K562 (cell line): Measurements from ENCODE around the gene MTERF4. TPM values are rescaled to one million over a fixed set of nuclear protein-coding genes. Genes with fewer than 3 reads are reported as not detected.

Experiments
- ATAC-seq: fragments of 200-7000 bp; cut with Tn5 transposase; 3 replicates; pipeline ENCODE4 v1.9.1; 2020; ENCODE audit warnings: moderate library complexity
- Bru-seq: library from RNA; stranded (reverse); fragments of 400-500 nt; gene quantifications from one replicate; lab custom pipeline; 2021; lab: Mats Ljungman, UMichigan
- BruChase-seq, 2 experiments: library from RNA; stranded (reverse); fragments of 400-500 nt; gene quantifications; one replicate each; lab custom pipeline; 2021; lab: Mats Ljungman, UMichigan
- BruUV-seq: library from RNA; stranded (reverse); fragments of 400-500 nt; replicated peaks from 2 replicates; lab custom pipeline; 2021; lab: Mats Ljungman, UMichigan
- CTCF ChIA-PET: fragments of 300-600 bp; formaldehyde crosslinking; extraction: SDS; loops from one replicate; lab custom pipeline; 2021; ENCODE audit warnings: low intra/inter-chr PET ratio; lab: Yijun Ruan, JAX
- POLR2A ChIA-PET: fragments of 300-600, 350-650 bp; sonication (Branson Sonifier 250); formaldehyde crosslinking; extraction: SDS; loops from one replicate; lab custom pipeline; 2021; ENCODE audit warnings: antibody characterized with exemption, inconsistent platforms; lab: Yijun Ruan, JAX
- DNase-seq, 4 experiments: peaks; one replicate each; pipeline versions ENCODE4 v3.0.0 to v3.0.0-alpha.2; 2011 to 2018; ENCODE audit warnings: low spot score in 3 of 4, mixed read lengths in 3 of 4; ENCODE audit errors: extremely low read depth in 1 of 4
- FAIRE-seq: peaks from 2 replicates; lab custom pipeline; 2011; peaks lifted over from hg19 to GRCh38; lab: Jason Lieb, UNC
- H2AFZ ChIP-seq: 2 replicates; pipeline ENCODE4 v1.6.0; 2011; ENCODE audit warnings: low read depth, low read length, control low read depth, inconsistent platforms
- H3K27ac ChIP-seq: fragments of 200-600 bp; 3 replicates; pipeline ENCODE4 v1.8.0; 2011; ENCODE audit warnings: low read depth, mild to moderate bottlenecking, control low read depth, inconsistent platforms, low read length, moderate library complexity, mixed read lengths; ENCODE audit errors: extremely low read depth
- H3K27me3 ChIP-seq, 2 experiments: fragments of 300-600 bp in 1 of 2; 2 replicates in 1 of 2; 3 replicates in 1 of 2; pipeline versions ENCODE4 v1.6.0 to v1.8.0; 2011; ENCODE audit warnings: inconsistent platforms in 2 of 2, low read length in 2 of 2, mild to moderate bottlenecking in 1 of 2, mixed read lengths in 1 of 2, moderate library complexity in 1 of 2; ENCODE audit not compliant: control insufficient read depth in 2 of 2, insufficient read depth in 2 of 2
- H3K36me3 ChIP-seq: fragments of 300-600 bp; 3 replicates; pipeline ENCODE4 v1.8.0; 2011; ENCODE audit warnings: mild to moderate bottlenecking, low read length, inconsistent platforms; ENCODE audit not compliant: control insufficient read depth, insufficient read depth
- H3K4me1 ChIP-seq, 2 experiments: fragments of 200-600 bp in 1 of 2; replicated peaks in 1 of 2; 2 replicates in 1 of 2; 3 replicates in 1 of 2; pipeline versions ENCODE4 v1.5.1 to v1.8.0; 2011; ENCODE audit warnings: inconsistent platforms in 2 of 2, low read length in 2 of 2, mild to moderate bottlenecking in 1 of 2, mixed read lengths in 1 of 2, moderate library complexity in 1 of 2; ENCODE audit not compliant: control insufficient read depth in 2 of 2, insufficient read depth in 2 of 2
- H3K4me2 ChIP-seq: 2 replicates; pipeline ENCODE4 v1.6.1; 2011; ENCODE audit warnings: low read length, control low read depth, inconsistent platforms, mixed read lengths; ENCODE audit not compliant: insufficient read depth
- H3K4me3 ChIP-seq: fragments of 200-600 bp; sonication (generic), shearing (Covaris generic); 2 replicates; pipeline ENCODE4 v1.5.1; 2016; ENCODE audit warnings: control low read depth, inconsistent platforms
- H3K79me2 ChIP-seq: fragments of 200-600 bp; 3 replicates; pipeline ENCODE4 v1.8.0; 2011; ENCODE audit warnings: low read length, inconsistent platforms; ENCODE audit not compliant: control insufficient read depth, insufficient read depth
- H3K9ac ChIP-seq, 2 experiments: 2 replicates each; pipeline versions ENCODE4 v1.6.0 to v1.6.1; 2011; ENCODE audit warnings: low read depth in 2 of 2, low read length in 2 of 2, control low read depth in 1 of 2, inconsistent platforms in 1 of 2, mild to moderate bottlenecking in 1 of 2, mixed read lengths in 1 of 2; ENCODE audit not compliant: insufficient read depth in 1 of 2
- H3K9me1 ChIP-seq: one replicate; pipeline ENCODE4 v1.6.0; 2011; ENCODE audit warnings: inconsistent platforms, mild to moderate bottlenecking, low read length, moderate library complexity; ENCODE audit not compliant: control insufficient read depth, insufficient read depth
- H3K9me3 ChIP-seq: replicated peaks from 2 replicates; pipeline ENCODE4 v1.5.1; 2011; ENCODE audit warnings: low read depth, low read length, inconsistent platforms; ENCODE audit not compliant: control insufficient read depth, insufficient read depth
- H4K20me1 ChIP-seq: replicated peaks from 2 replicates; pipeline ENCODE4 v1.6.1; 2011; ENCODE audit warnings: low read length, inconsistent platforms, mixed read lengths; ENCODE audit not compliant: control insufficient read depth, insufficient read depth
- GABPB2 ChIP-seq: fragments of 250-450 bp; sonication (Bioruptor Pico); conservative IDR thresholded peaks from 2 replicates; pipeline ENCODE4 v1.5.1; 2021; ENCODE audit warnings: mild to moderate bottlenecking
- ZFX ChIP-seq: sonication (generic); formaldehyde crosslinking; IDR thresholded peaks from 2 replicates; pipeline ENCODE4 v1.8.0; 2022; ENCODE audit warnings: mild to moderate bottlenecking, missing genetic modification reagents, moderate library complexity
- WGBS: fragments of 100-300 bp; shearing (Covaris generic); methylation state at CpG from one replicate; pipeline ENCODE4 v1.1.6; 2016; ENCODE audit warnings: low coverage, mixed read lengths; ENCODE audit not compliant: insufficient coverage; ENCODE audit errors: missing lambda C conversion rate; 5-methylcytosine and 5-hydroxymethylcytosine counted together
- in situ Hi-C: fragments of 300-500 bp; cut with MboI; formaldehyde crosslinking; loops from 4 replicates; pipeline ENCODE4 v1.15.0; 2018; ENCODE audit warnings: inconsistent platforms, mixed read lengths
- intact Hi-C: fragments of 100-400 bp; cut with micrococcal nuclease; formaldehyde crosslinking; loops from 2 replicates; pipeline ENCODE4 v1.14.2; 2022
- long read RNA-seq, 3 experiments: library from polyadenylated mRNA in 2 of 3; library from RNA in 1 of 3; unstranded in 2 of 3; stranded (forward) in 1 of 3; transcript quantifications; one replicate each; pipeline ENCODE4 v2.0.0, GENCODE V29; 2019 to 2022
- polyA minus RNA-seq, 3 experiments: library from RNA; depleted of rRNA, polyadenylated mRNA; stranded (reverse); fragments of >200 nt; gene quantifications; 2 replicates each; pipeline ENCODE4 v1.2.3, GENCODE V29; 2011
- polyA plus RNA-seq, 8 experiments: library from polyadenylated mRNA; depleted of rRNA in 4 of 8; stranded (reverse) in 5 of 8; unstranded in 3 of 8; fragments of >200 nt; fragmentation: Nextera tagmentation in 2 of 8; fragmentation: Illumina TruSeq in 1 of 8; extraction: Ambion mirVana in 2 of 8; extraction: Trizol in 1 of 8; gene quantifications; 2 replicates each; pipeline versions ENCODE4 v1.2.1 to v1.2.3, GENCODE V29; 2011 to 2014; ENCODE audit warnings: inconsistent platforms in 1 of 8, missing spikeins in 1 of 8
- total RNA-seq, 7 experiments: library from RNA; depleted of rRNA in 6 of 7; stranded (reverse); fragments of >200 nt in 6 of 7; fragmentation: Illumina TruSeq in 2 of 7; extraction: Trizol in 2 of 7; gene quantifications; 2 replicates each; pipeline versions ENCODE4 v1.2.1 to v1.2.3, GENCODE V29; 2011 to 2021; ENCODE audit warnings: low replicate concordance in 1 of 7
- TF ChIP-seq, protein P1 (sequence below), 3 experiments: fragments of 200-800 bp in 1 of 3; fragments of 250-450 bp in 1 of 3; fragments of 450-650 bp in 1 of 3; sonication (Bioruptor Pico) in 1 of 3; sonication (Bioruptor generic) in 1 of 3; formaldehyde crosslinking in 1 of 3; IDR thresholded peaks; 2 replicates each; pipeline versions ENCODE4 v1.6.1 to v1.8.0; 2016 to 2022; ENCODE audit warnings: mild to moderate bottlenecking in 2 of 3, missing genetic modification characterization in 2 of 3, missing compliant biosample characterization in 1 of 3, moderate library complexity in 1 of 3
- TF ChIP-seq, protein P2 (sequence below), 2 experiments: fragments of 200-800 bp in 1 of 2; sonication (Bioruptor generic) in 1 of 2; sonication (generic) in 1 of 2; formaldehyde crosslinking in 1 of 2; IDR thresholded peaks in 1 of 2; conservative IDR thresholded peaks in 1 of 2; 2 replicates each; pipeline versions ENCODE4 v1.5.0 to v1.6.1; 2016 to 2020; ENCODE audit warnings: missing compliant biosample characterization in 1 of 2, missing genetic modification characterization in 1 of 2, missing genetic modification reagents in 1 of 2
- TF ChIP-seq, protein P3 (sequence below), 2 experiments: IDR thresholded peaks; 2 replicates each; pipeline ENCODE4 v1.6.1; 2011; ENCODE audit warnings: borderline replicate concordance in 1 of 2, control low read depth in 1 of 2, low read depth in 1 of 2, low read length in 1 of 2, mild to moderate bottlenecking in 1 of 2, mixed read lengths in 1 of 2, moderate library complexity in 1 of 2; ENCODE audit not compliant: insufficient read depth in 1 of 2, insufficient read length in 1 of 2, poor library complexity in 1 of 2, severe bottlenecking in 1 of 2; ENCODE audit errors: extremely low read depth in 1 of 2

MTERF4 gene, protein sequence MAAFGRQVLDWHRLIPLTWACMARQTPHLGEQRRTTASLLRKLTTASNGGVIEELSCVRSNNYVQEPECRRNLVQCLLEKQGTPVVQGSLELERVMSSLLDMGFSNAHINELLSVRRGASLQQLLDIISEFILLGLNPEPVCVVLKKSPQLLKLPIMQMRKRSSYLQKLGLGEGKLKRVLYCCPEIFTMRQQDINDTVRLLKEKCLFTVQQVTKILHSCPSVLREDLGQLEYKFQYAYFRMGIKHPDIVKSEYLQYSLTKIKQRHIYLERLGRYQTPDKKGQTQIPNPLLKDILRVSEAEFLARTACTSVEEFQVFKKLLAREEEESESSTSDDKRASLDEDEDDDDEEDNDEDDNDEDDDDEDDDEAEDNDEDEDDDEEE
- total RNA-seq (2011; cell fraction: chromatin; rRNA removed; ENCODE audit: low replicate concordance) = 70.3 and 123 TPM in 2 replicates
- 28.5 and 39.6 TPM in 2 replicates for total RNA-seq (2011; cell fraction: nucleolus; rRNA removed)
- total RNA-seq (2011; cell fraction: nucleoplasm; rRNA removed) = 54.6 and 75.2 TPM in 2 replicates
- total RNA-seq (2014; rRNA removed) = 15.6 and 19.7 TPM in 2 replicates
- total RNA-seq (2014; rRNA removed; fragmentation: Illumina TruSeq; extraction: Trizol) = 21.2 and 25.4 TPM in 2 replicates
- total RNA-seq (2015; rRNA removed; fragmentation: Illumina TruSeq; extraction: Trizol) = 22.8 and 23.6 TPM in 2 replicates
- total RNA-seq (2021) = 15.3 and 16.4 TPM in 2 replicates
- 19.5 and 29.6 TPM in 2 replicates for polyA plus RNA-seq (2011; rRNA removed)
- 16.3 and 21.8 TPM in 2 replicates for polyA plus RNA-seq (2011; cell fraction: cytosol; rRNA removed)
- 73.0 and 73.6 TPM in 2 replicates for polyA plus RNA-seq (2011; cell fraction: nucleus; rRNA removed)
- 15.1 and 16.1 TPM in 2 replicates for polyA plus RNA-seq (2012)
- polyA plus RNA-seq (2014; fragmentation: Illumina TruSeq; extraction: Trizol) = 26.7 and 28.1 TPM in 2 replicates
- polyA plus RNA-seq (2014; fragmentation: Nextera tagmentation; extraction: Ambion mirVana) = 10 to 100 TPM; 15.8 to 20.9 TPM
- 24.7 and 36.8 TPM in 2 replicates for polyA plus RNA-seq (2014; rRNA removed)
- polyA minus RNA-seq (2011; rRNA and poly(A)+ RNA removed) = 49.2 and 52.4 TPM in 2 replicates
- polyA minus RNA-seq (2011; cell fraction: cytosol; rRNA and poly(A)+ RNA removed) = 6.7 and 9.1 TPM in 2 replicates
- 18.4 and 38.4 TPM in 2 replicates for polyA minus RNA-seq (2011; cell fraction: nucleus; rRNA and poly(A)+ RNA removed)
- percentile 80 among the genes with signal in this experiment for Bru-seq, nascent RNA
- BruChase-seq, experiment 1, labeled RNA remaining after a 2-hour chase = percentile 75 among the genes with signal in this experiment
- percentile 69 among the genes with signal in this experiment for BruChase-seq, experiment 2, labeled RNA remaining after a 6-hour chase
- long read RNA-seq, experiment 1, transcript MTERF4-202 (4 exons, 1,637 nt) = major isoform, 24 of 48 reads
- long read RNA-seq, experiment 1, partial matches to known transcripts = 1 of 48 reads
- long read RNA-seq, experiment 1, other reads (novel, unspliced or antisense) = 15 of 48 reads
- long read RNA-seq, experiment 2, partial matches to known transcripts = 2 of 17 reads
- long read RNA-seq, experiment 2, other reads (novel, unspliced or antisense) = 10 of 17 reads
- long read RNA-seq, experiment 3, transcript MTERF4-204 (3 exons, 802 nt) = minor isoform, 5 of 29 reads
- long read RNA-seq, experiment 3, transcript MTERF4-202 (4 exons, 1,637 nt) = major isoform, 22 of 29 reads
- long read RNA-seq, experiment 3, partial matches to known transcripts = 0 of 29 reads
- long read RNA-seq, experiment 3, other reads (novel, unspliced or antisense) = 1 of 29 reads

DNA sequence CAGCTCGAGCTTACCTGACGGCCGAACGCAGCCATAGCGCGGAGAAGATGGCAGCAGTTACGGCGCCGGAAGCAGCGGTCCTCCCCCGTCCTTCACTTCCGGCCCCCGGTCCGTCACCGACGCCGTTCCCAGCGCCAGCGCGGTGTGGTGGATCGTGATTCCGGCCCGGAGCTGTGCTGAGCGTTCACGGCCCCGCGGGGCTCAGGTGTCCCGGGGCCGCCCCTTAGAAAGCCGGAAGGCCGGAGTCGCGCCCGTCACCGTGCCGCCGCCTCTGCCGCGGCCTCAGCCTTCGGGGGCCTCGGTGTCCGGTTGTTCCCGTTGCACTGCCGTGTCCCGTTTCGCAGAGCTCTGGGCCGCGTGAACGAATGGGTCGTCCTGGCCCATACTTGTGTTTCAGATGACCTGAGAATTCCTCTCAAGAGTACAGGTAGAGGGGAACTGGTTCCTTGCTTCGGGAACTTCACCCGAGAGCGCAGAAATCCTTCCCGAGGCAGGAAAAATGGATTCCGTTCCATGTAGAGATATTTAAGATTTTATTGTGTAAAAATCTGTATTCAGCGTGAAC is at the start of gene MTERF4:
TSS of gene MTERF4 (minus strand) at position 49 of the 565 bp plus-strand sequence. CDS start at position 35, 14 bp downstream.
- peak; percentile 37 for FAIRE-seq
- Histone ChIP-seq H3K27ac (peak within 1 kb of the TSS; percentile 87), H3K9ac (peak within 1 kb of the TSS; percentile 96 to 97), H3K36me3 (peaks cover 27% of the 10 kb centered on the region; the same call in 2 of the 3 replicates), H4K20me1 (no peaks in the 10 kb centered on the region), H2AFZ (peak within 1 kb of the TSS; percentile 94), H3K4me1 (peaks cover 0 to 8% of the 10 kb centered on the region in 2 experiments; a peak in 2 of 5 replicates), H3K27me3 (no peaks in the 10 kb centered on the region), H3K4me3 (peak within 1 kb of the TSS; percentile 88), H3K4me2 (peak within 1 kb of the TSS; percentile 91), H3K9me1 (no peaks in the 10 kb centered on the region), H3K9me3 (no peaks in the 10 kb centered on the region), H3K79me2 (peaks cover 42% of the 10 kb centered on the region)
- POLR2A ChIA-PET = interaction anchor here (0.6 to 2.1 kb wide), 5 partner anchors 8 to 213 kb away, joined by 3 to 8 read pairs (median 5); partner anchors contain the start of gene PPP1R7
- in situ Hi-C loops = no loop called here
- DNase-seq = peak; percentile 83 to 87 (median 84)
- TSS peak; percentile 93 for BruUV-seq
- peak; percentile 99 for ATAC-seq
- WGBS = 1% methylated on average over 16 of the region's 56 CpGs
- CTCF ChIA-PET = no interaction called here
- intact Hi-C loops = no loop called here
- TF ChIP-seq GABPB2 (CRISPR knock-in tag) (no peak), ZFX (CRISPR knock-in tag) (peak; percentile 98)
- TF ChIP-seq, protein P1, sequence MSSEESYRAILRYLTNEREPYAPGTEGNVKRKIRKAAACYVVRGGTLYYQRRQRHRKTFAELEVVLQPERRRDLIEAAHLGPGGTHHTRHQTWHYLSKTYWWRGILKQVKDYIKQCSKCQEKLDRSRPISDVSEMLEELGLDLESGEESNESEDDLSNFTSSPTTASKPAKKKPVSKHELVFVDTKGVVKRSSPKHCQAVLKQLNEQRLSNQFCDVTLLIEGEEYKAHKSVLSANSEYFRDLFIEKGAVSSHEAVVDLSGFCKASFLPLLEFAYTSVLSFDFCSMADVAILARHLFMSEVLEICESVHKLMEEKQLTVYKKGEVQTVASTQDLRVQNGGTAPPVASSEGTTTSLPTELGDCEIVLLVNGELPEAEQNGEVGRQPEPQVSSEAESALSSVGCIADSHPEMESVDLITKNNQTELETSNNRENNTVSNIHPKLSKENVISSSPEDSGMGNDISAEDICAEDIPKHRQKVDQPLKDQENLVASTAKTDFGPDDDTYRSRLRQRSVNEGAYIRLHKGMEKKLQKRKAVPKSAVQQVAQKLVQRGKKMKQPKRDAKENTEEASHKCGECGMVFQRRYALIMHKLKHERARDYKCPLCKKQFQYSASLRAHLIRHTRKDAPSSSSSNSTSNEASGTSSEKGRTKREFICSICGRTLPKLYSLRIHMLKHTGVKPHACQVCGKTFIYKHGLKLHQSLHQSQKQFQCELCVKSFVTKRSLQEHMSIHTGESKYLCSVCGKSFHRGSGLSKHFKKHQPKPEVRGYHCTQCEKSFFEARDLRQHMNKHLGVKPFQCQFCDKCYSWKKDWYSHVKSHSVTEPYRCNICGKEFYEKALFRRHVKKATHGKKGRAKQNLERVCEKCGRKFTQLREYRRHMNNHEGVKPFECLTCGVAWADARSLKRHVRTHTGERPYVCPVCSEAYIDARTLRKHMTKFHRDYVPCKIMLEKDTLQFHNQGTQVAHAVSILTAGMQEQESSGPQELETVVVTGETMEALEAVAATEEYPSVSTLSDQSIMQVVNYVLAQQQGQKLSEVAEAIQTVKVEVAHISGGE (CRISPR knock-in tag; IDR thresholded peaks at IDR 0.05) = peak; percentile 96 to 100 (median 99)
- TF ChIP-seq, protein P2, sequence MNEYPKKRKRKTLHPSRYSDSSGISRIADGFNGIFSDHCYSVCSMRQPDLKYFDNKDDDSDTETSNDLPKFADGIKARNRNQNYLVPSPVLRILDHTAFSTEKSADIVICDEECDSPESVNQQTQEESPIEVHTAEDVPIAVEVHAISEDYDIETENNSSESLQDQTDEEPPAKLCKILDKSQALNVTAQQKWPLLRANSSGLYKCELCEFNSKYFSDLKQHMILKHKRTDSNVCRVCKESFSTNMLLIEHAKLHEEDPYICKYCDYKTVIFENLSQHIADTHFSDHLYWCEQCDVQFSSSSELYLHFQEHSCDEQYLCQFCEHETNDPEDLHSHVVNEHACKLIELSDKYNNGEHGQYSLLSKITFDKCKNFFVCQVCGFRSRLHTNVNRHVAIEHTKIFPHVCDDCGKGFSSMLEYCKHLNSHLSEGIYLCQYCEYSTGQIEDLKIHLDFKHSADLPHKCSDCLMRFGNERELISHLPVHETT (CRISPR knock-in tag; conservative IDR thresholded peaks at IDR 0.05 in 1 of 2, IDR thresholded peaks at IDR 0.05 in 1 of 2) = peak in 1 of 2 experiments; percentile 98; a peak in 2 of 4 replicates
- TF ChIP-seq, protein P3, sequence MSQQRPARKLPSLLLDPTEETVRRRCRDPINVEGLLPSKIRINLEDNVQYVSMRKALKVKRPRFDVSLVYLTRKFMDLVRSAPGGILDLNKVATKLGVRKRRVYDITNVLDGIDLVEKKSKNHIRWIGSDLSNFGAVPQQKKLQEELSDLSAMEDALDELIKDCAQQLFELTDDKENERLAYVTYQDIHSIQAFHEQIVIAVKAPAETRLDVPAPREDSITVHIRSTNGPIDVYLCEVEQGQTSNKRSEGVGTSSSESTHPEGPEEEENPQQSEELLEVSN (IDR thresholded peaks at IDR 0.05; ENCODE audit: borderline replicate concordance in 1 of 2, extremely low read depth in 1 of 2, insufficient read depth in 1 of 2, insufficient read length in 1 of 2, low read depth in 1 of 2, low read length in 1 of 2, poor library complexity in 1 of 2, severe bottlenecking in 1 of 2) = peak in 1 of 2 experiments; percentile 41
